GM12878 (cell line): Measurements from ENCODE around the gene GMDS. TPM values are rescaled to one million over a fixed set of nuclear protein-coding genes. Genes with fewer than 3 reads are reported as not detected.

Source experiments
- ATAC-seq: fragments of 200-7000 bp; cut with Tn5 transposase; 3 replicates; pipeline ENCODE4 v1.9.1; 2020; ENCODE audit warnings: mild to moderate bottlenecking, moderate library complexity
- BruUV-seq: library from RNA; stranded (reverse); fragments of 400-500 nt; replicated peaks from 2 replicates; lab custom pipeline; 2021; lab: Mats Ljungman, UMichigan
- CTCF ChIA-PET: fragments of 300-600 bp; sonication (Branson Sonifier 250); formaldehyde crosslinking; extraction: SDS; loops from one replicate; lab custom pipeline; 2021; ENCODE audit warnings: inconsistent platforms; lab: Yijun Ruan, JAX
- POLR2A ChIA-PET: fragments of 350-600 bp; formaldehyde crosslinking; extraction: SDS; loops from one replicate; lab custom pipeline; 2021; ENCODE audit warnings: inconsistent platforms; lab: Charles Lee
- RAD21 ChIA-PET: fragments of 300-600 bp; sonication (Branson Sonifier 250); formaldehyde crosslinking; loops from one replicate; lab custom pipeline; 2023; ENCODE audit warnings: antibody characterized with exemption; ENCODE audit not compliant: unreplicated experiment; lab: Charles Lee
- SMC1A ChIA-PET: fragments of 300-600 bp; sonication (Branson Sonifier 250); formaldehyde crosslinking; loops from one replicate; lab custom pipeline; 2023; ENCODE audit not compliant: unreplicated experiment, uncharacterized antibody; lab: Charles Lee
- DNase-seq: peaks from one replicate; pipeline ENCODE4 v3.0.0-alpha.2; 2011; ENCODE audit warnings: low read depth, low spot score
- FAIRE-seq: peaks from 3 replicates; lab custom pipeline; 2011; peaks lifted over from hg19 to GRCh38; lab: Jason Lieb, UNC
- H2AFZ ChIP-seq: 2 replicates; pipeline ENCODE4 v1.6.0; 2011; ENCODE audit warnings: low read depth, low read length, control low read depth; ENCODE audit not compliant: control insufficient read depth
- H3K27ac ChIP-seq: 2 replicates; pipeline ENCODE4 v1.5.1; 2011; ENCODE audit warnings: control low read depth; ENCODE audit not compliant: control insufficient read depth, insufficient read depth
- H3K27me3 ChIP-seq, 2 experiments: replicated peaks in 1 of 2; 2 replicates each; pipeline versions ENCODE4 v1.6.0 to v1.6.1; 2011; ENCODE audit warnings: low read length in 1 of 2; ENCODE audit not compliant: control insufficient read depth in 2 of 2, insufficient read depth in 2 of 2
- H3K36me3 ChIP-seq, 2 experiments: 2 replicates each; pipeline ENCODE4 v1.5.1; 2011; ENCODE audit warnings: low read length in 1 of 2; ENCODE audit not compliant: control insufficient read depth in 2 of 2, insufficient read depth in 2 of 2
- H3K4me1 ChIP-seq: 2 replicates; pipeline ENCODE4 v1.6.1; 2011; ENCODE audit warnings: mild to moderate bottlenecking, low read length, moderate library complexity, mixed read lengths; ENCODE audit not compliant: control insufficient read depth, insufficient read depth
- H3K4me2 ChIP-seq: 2 replicates; pipeline ENCODE4 v1.6.0; 2011; ENCODE audit warnings: control low read depth; ENCODE audit not compliant: control insufficient read depth, insufficient read depth
- H3K4me3 ChIP-seq: fragments of 200-600 bp; sonication (generic); 2 replicates; pipeline ENCODE4 v1.5.1; 2016
- H3K79me2 ChIP-seq: 2 replicates; pipeline ENCODE4 v1.6.0; 2011; ENCODE audit warnings: low read length; ENCODE audit not compliant: control insufficient read depth, insufficient read depth
- H3K9ac ChIP-seq: 2 replicates; pipeline ENCODE4 v1.8.0; 2011; ENCODE audit warnings: low read length, control low read depth, mixed read lengths; ENCODE audit not compliant: control insufficient read depth, insufficient read depth
- H3K9me3 ChIP-seq: replicated peaks from 3 replicates; pipeline ENCODE4 v1.5.1; 2011; ENCODE audit warnings: mild to moderate bottlenecking, low read length; ENCODE audit not compliant: control insufficient read depth, insufficient read depth
- H4K20me1 ChIP-seq: 2 replicates; pipeline ENCODE4 v1.6.0; 2011; ENCODE audit not compliant: control insufficient read depth, insufficient read depth
- BACH1 ChIP-seq: fragments of 450-650 bp; IDR thresholded peaks from 2 replicates; pipeline ENCODE4 v1.6.1; 2017; ENCODE audit warnings: mild to moderate bottlenecking, borderline replicate concordance
- CHD2 ChIP-seq: IDR thresholded peaks from 2 replicates; pipeline ENCODE4 v1.6.1; 2011; ENCODE audit warnings: low read depth, low read length, improper control_type of control experiment, borderline replicate concordance
- CHD4 ChIP-seq: fragments of 200-600 bp; sonication (generic); IDR thresholded peaks from 2 replicates; pipeline ENCODE4 v1.6.1; 2016; ENCODE audit warnings: mild to moderate bottlenecking
- GATAD2B ChIP-seq: fragments of 450-650 bp; conservative IDR thresholded peaks from 2 replicates; pipeline ENCODE4 v1.6.1; 2017; ENCODE audit warnings: low read depth, mild to moderate bottlenecking, moderate library complexity
- IKZF1 ChIP-seq: fragments of 450-650 bp; conservative IDR thresholded peaks from 2 replicates; pipeline ENCODE4 v1.6.1; 2017; ENCODE audit warnings: antibody characterized with exemption, mild to moderate bottlenecking
- JUND ChIP-seq: IDR thresholded peaks from 2 replicates; pipeline ENCODE4 v1.6.1; 2012; ENCODE audit warnings: low read depth, mild to moderate bottlenecking, low read length, improper control_type of control experiment, moderate library complexity
- KDM1A ChIP-seq: fragments of 200-600 bp; sonication (generic); IDR thresholded peaks from 2 replicates; pipeline ENCODE4 v1.6.1; 2016; ENCODE audit warnings: borderline replicate concordance
- MXI1 ChIP-seq: fragments of 150-350 bp; IDR thresholded peaks from 2 replicates; pipeline ENCODE4 v1.6.1; 2011; ENCODE audit warnings: low read depth, mild to moderate bottlenecking, inconsistent platforms, low read length, improper control_type of control experiment
- MYB ChIP-seq: fragments of 150-350 bp; IDR thresholded peaks from 2 replicates; pipeline ENCODE4 v1.6.1; 2014; ENCODE audit warnings: mild to moderate bottlenecking, low read depth, low read length, borderline replicate concordance
- NFIC ChIP-seq: IDR thresholded peaks from 2 replicates; pipeline ENCODE4 v1.6.1; 2012; ENCODE audit warnings: low read depth, mild to moderate bottlenecking, inconsistent platforms, low read length, moderate library complexity
- NFYA ChIP-seq: IDR thresholded peaks from 2 replicates; pipeline ENCODE4 v1.6.1; 2011; ENCODE audit warnings: low read depth, mild to moderate bottlenecking, low read length, improper control_type of control experiment, borderline replicate concordance
- NRF1 ChIP-seq: conservative IDR thresholded peaks from 2 replicates; pipeline ENCODE4 v1.6.1; 2011; ENCODE audit warnings: mild to moderate bottlenecking, low read depth, low read length, improper control_type of control experiment
- PAX5 ChIP-seq: IDR thresholded peaks from 2 replicates; pipeline ENCODE4 v1.6.1; 2011; ENCODE audit warnings: low read depth, low read length, borderline replicate concordance
- POU2F2 ChIP-seq: IDR thresholded peaks from 3 replicates; pipeline ENCODE4 v1.6.1; 2011; ENCODE audit warnings: low read depth, mild to moderate bottlenecking, low read length, borderline replicate concordance
- TCF12 ChIP-seq: IDR thresholded peaks from 2 replicates; pipeline ENCODE4 v1.6.1; 2011; ENCODE audit warnings: low read depth, mild to moderate bottlenecking, low read length
- WGBS: methylation state at CpG from one replicate; pipeline ENCODE4 v1.1.6; 2016; ENCODE audit warnings: low lambda C conversion rate; ENCODE audit not compliant: insufficient replicate concordance, insufficient coverage; ENCODE audit errors: missing lambda C conversion rate; 5-methylcytosine and 5-hydroxymethylcytosine counted together
- in situ Hi-C: fragments of 300-500 bp; cut with MboI; formaldehyde crosslinking; loops from 9 replicates; pipeline ENCODE4 v1.14.3; 2018; ENCODE audit warnings: mixed read lengths
- intact Hi-C: fragments of 100-400 bp; cut with micrococcal nuclease; formaldehyde crosslinking; loops from one replicate; pipeline ENCODE4 v1.14.2; 2022; ENCODE audit not compliant: unreplicated experiment
- polyA plus RNA-seq, 11 experiments: library from polyadenylated mRNA; depleted of rRNA in 4 of 11; unstranded in 6 of 11; stranded (reverse) in 5 of 11; fragments of >200 nt; fragmentation: Nextera tagmentation in 4 of 11; fragmentation: Illumina TruSeq in 1 of 11; extraction: Ambion mirVana in 4 of 11; extraction: Trizol in 1 of 11; gene quantifications; 1 replicate in 1 of 11; 2 replicates in 10 of 11; pipeline versions ENCODE4 v1.2.1 to v1.2.3, GENCODE V29; 2011 to 2016; ENCODE audit warnings: inconsistent platforms in 2 of 11, missing spikeins in 2 of 11, low read depth in 1 of 11
- total RNA-seq, 4 experiments: library from RNA; depleted of rRNA in 3 of 4; stranded (reverse); fragments of >200 nt in 3 of 4; fragmentation: Illumina TruSeq in 1 of 4; extraction: Trizol in 1 of 4; gene quantifications; 2 replicates each; pipeline versions ENCODE4 v1.2.1 to v1.2.3, GENCODE V29; 2013 to 2021
- TF ChIP-seq, protein P1 (sequence below): IDR thresholded peaks from 2 replicates; pipeline ENCODE4 v1.6.1; 2012; ENCODE audit warnings: low read depth, low read length, improper control_type of control experiment
- TF ChIP-seq, protein P2 (sequence below): fragments of 450-650 bp; IDR thresholded peaks from 2 replicates; pipeline ENCODE4 v1.6.1; 2018; ENCODE audit warnings: borderline replicate concordance, mild to moderate bottlenecking; ENCODE audit not compliant: partially characterized antibody
- TF ChIP-seq, protein P3 (sequence below): IDR thresholded peaks from 2 replicates; pipeline ENCODE4 v1.6.1; 2011; ENCODE audit warnings: low read depth, mild to moderate bottlenecking, low read length, moderate library complexity, borderline replicate concordance; ENCODE audit errors: extremely low read depth
- TF ChIP-seq, protein P4 (sequence below): fragments of 450-650 bp; IDR thresholded peaks from 2 replicates; pipeline ENCODE4 v1.6.1; 2018; ENCODE audit warnings: mild to moderate bottlenecking, low read depth, moderate library complexity; ENCODE audit not compliant: partially characterized antibody

GMDS gene
- total and polyA plus RNA-seq, 10 of the 15 experiments (the other 5 are each of a cell fraction or from before 2014, with no cell fraction given): 0.61 to 53.8 (median 29.3) TPM

DNA sequence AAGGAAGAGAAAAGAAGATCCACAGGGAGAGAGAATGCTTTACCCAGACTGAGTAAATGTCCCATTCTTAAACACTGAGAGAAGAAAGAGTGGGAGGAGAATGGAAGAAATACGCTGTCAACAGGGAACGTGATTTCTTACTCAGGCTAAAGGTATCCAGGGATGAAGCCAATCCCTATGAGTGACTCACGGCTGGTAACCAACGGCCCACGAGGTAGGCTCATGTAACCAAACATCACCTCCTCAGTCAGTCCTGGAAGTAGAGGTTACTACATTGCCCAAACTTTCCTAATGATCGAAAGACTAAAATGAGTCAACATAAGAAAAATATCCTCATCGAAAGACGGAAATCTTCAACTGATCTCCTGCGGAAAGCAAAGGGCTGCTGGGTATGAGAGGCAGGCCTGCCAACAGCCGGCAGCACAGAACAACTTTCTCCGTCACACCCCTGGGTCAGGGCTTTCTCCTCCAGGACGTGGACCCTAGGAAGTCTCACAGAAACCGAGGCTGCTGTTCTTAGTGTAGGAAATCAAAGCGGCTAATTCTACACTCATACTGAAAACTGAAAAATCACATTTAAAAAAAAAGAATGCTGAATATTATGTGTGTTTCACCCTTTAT is 292.6 kb downstream of the GMDS start:
- H3K79me2 ChIP-seq: no peaks in the 10 kb centered on the region
- no peak overlapping the region for H3K27ac ChIP-seq
- DNase-seq (no peak), ATAC-seq (no peak), FAIRE-seq (no peak)
- 93% methylated on average over 14 of the region's 14 CpGs for WGBS
- POLR2A ChIA-PET: no interaction called here
- BruUV-seq: no TSS peak
- H3K4me3 ChIP-seq: no peak overlapping the region
- H3K27me3 ChIP-seq: no peaks in the 10 kb centered on the region
- in situ Hi-C loops (no loop called here), intact Hi-C loops (no loop called here)
- H2AFZ ChIP-seq: no peak overlapping the region
- CTCF ChIA-PET: no interaction called here
- SMC1A ChIA-PET: interaction anchor here (1.0 kb wide), 1 partner anchor 9 kb away, joined by 3 read pairs; no protein-coding TSS in a partner anchor
- no peaks in the 10 kb centered on the region for H3K4me1 ChIP-seq
- no peaks in the 10 kb centered on the region for H3K36me3 ChIP-seq
- no peak overlapping the region for H3K9ac ChIP-seq
- RAD21 ChIA-PET: no interaction called here
- no peaks in the 10 kb centered on the region for H4K20me1 ChIP-seq
- H3K4me2 ChIP-seq: no peak overlapping the region
- no peaks in the 10 kb centered on the region for H3K9me3 ChIP-seq
- TF ChIP-seq GATAD2B (no peak), MYB (no peak), IKZF1 (no peak), PAX5 (no peak), MXI1 (no peak), CHD2 (no peak), NFIC (no peak), JUND (no peak), BACH1 (no peak), NRF1 (no peak), KDM1A (no peak), NFYA (no peak), POU2F2 (no peak), CHD4 (no peak), TCF12 (no peak)
- TF ChIP-seq, protein P1, sequence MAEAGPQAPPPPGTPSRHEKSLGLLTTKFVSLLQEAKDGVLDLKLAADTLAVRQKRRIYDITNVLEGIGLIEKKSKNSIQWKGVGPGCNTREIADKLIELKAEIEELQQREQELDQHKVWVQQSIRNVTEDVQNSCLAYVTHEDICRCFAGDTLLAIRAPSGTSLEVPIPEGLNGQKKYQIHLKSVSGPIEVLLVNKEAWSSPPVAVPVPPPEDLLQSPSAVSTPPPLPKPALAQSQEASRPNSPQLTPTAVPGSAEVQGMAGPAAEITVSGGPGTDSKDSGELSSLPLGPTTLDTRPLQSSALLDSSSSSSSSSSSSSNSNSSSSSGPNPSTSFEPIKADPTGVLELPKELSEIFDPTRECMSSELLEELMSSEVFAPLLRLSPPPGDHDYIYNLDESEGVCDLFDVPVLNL: no peak
- TF ChIP-seq, protein P2, sequence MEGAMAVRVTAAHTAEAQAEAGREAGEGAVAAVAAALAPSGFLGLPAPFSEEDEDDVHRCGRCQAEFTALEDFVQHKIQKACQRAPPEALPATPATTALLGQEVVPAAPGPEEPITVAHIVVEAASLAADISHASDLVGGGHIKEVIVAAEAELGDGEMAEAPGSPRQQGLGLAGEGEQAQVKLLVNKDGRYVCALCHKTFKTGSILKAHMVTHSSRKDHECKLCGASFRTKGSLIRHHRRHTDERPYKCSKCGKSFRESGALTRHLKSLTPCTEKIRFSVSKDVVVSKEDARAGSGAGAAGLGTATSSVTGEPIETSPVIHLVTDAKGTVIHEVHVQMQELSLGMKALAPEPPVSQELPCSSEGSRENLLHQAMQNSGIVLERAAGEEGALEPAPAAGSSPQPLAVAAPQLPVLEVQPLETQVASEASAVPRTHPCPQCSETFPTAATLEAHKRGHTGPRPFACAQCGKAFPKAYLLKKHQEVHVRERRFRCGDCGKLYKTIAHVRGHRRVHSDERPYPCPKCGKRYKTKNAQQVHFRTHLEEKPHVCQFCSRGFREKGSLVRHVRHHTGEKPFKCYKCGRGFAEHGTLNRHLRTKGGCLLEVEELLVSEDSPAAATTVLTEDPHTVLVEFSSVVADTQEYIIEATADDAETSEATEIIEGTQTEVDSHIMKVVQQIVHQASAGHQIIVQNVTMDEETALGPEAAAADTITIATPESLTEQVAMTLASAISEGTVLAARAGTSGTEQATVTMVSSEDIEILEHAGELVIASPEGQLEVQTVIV: no peak
- TF ChIP-seq, protein P3, sequence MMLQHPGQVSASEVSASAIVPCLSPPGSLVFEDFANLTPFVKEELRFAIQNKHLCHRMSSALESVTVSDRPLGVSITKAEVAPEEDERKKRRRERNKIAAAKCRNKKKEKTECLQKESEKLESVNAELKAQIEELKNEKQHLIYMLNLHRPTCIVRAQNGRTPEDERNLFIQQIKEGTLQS: no peak
- TF ChIP-seq, protein P4, sequence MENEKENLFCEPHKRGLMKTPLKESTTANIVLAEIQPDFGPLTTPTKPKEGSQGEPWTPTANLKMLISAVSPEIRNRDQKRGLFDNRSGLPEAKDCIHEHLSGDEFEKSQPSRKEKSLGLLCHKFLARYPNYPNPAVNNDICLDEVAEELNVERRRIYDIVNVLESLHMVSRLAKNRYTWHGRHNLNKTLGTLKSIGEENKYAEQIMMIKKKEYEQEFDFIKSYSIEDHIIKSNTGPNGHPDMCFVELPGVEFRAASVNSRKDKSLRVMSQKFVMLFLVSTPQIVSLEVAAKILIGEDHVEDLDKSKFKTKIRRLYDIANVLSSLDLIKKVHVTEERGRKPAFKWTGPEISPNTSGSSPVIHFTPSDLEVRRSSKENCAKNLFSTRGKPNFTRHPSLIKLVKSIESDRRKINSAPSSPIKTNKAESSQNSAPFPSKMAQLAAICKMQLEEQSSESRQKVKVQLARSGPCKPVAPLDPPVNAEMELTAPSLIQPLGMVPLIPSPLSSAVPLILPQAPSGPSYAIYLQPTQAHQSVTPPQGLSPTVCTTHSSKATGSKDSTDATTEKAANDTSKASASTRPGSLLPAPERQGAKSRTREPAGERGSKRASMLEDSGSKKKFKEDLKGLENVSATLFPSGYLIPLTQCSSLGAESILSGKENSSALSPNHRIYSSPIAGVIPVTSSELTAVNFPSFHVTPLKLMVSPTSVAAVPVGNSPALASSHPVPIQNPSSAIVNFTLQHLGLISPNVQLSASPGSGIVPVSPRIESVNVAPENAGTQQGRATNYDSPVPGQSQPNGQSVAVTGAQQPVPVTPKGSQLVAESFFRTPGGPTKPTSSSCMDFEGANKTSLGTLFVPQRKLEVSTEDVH: no peak
